NCI-H446 (cell line): Measurements from ENCODE around the gene ARPC4.

ENCODE experiments used
- DNase-seq, 2 experiments: peaks; one replicate each; lab custom pipeline; 2025; lab: John Stamatoyannopoulos, UW

Gene ARPC4

GRCh38 chr3:9793161-9793781 is 389 bp downstream of the ARPC4 start:
- DNase-seq, result no peak

- no peak for DNase-seq
Measured at GRCh38 chr3:9794400-9794799, 1.5 kb downstream of the ARPC4 start.

- DNase-seq, result no peak
Measured at GRCh38 chr3:9795207-9795606, 2.3 kb downstream of the ARPC4 start.

GRCh38 chr3:9797196-9797945 is 4.5 kb downstream of the ARPC4 start:
- no peak for DNase-seq

- DNase-seq, result no peak
Measured at GRCh38 chr3:9800529-9800928, 7.6 kb downstream of the ARPC4 start.

GRCh38 chr3:9803494-9803893 is 10.6 kb downstream of the ARPC4 start:
- DNase-seq, result no peak

- DNase-seq, result no peak
Measured at GRCh38 chr3:9804996-9805395, 12.1 kb downstream of the ARPC4 start.

- DNase-seq, result no peak
Measured at GRCh38 chr3:9806137-9806536, 13.3 kb downstream of the ARPC4 start.

GRCh38 chr3:9806688-9807589 is 14.1 kb downstream of the ARPC4 start:
- DNase-seq, result no peak

GRCh38 chr3:9807981-9808344 is 15.1 kb downstream of the ARPC4 start:
- DNase-seq, result no peak

GRCh38 chr3:9808345-9809037 is 15.6 kb downstream of the ARPC4 start:
- DNase-seq, result peak in 1 of 2 experiments; percentile 8

- DNase-seq, result no peak
Measured at GRCh38 chr3:9809239-9809614, 16.3 kb downstream of the ARPC4 start.

- peak; percentile 16 to 55 for DNase-seq
Measured at GRCh38 chr3:9809615-9810432, 16.9 kb downstream of the ARPC4 start, which contains the start of gene TTLL3. TTLL3 (plus strand) TSS chr3:9810262; CDS start chr3:9810662, 400 bp downstream.

GRCh38 chr3:9810433-9810770 is 17.5 kb downstream of the ARPC4 start:
- no peak for DNase-seq

- no peak for DNase-seq
Measured at GRCh38 chr3:9810846-9811245, 18.0 kb downstream of the ARPC4 start.

GRCh38 chr3:9812870-9813483 is 20.1 kb downstream of the ARPC4 start:
- no peak for DNase-seq

- DNase-seq, result no peak
Measured at GRCh38 chr3:9815986-9816385, 23.1 kb downstream of the ARPC4 start.

GRCh38 chr3:9817436-9817835 is 24.6 kb downstream of the ARPC4 start:
- DNase-seq, result no peak

- DNase-seq, result no peak
Measured at GRCh38 chr3:9818666-9819335, 25.9 kb downstream of the ARPC4 start.

GRCh38 chr3:9820543-9820942 is 27.7 kb downstream of the ARPC4 start:
- DNase-seq, result no peak
